Measurements from ENCODE around the gene OR5A2. TPM values are rescaled to one million over a fixed set of nuclear protein-coding genes. Genes with fewer than 3 reads are reported as not detected.

Gene OR5A2
- total RNA-seq, 1 experiment from 2014 or later: not detected

DNA sequence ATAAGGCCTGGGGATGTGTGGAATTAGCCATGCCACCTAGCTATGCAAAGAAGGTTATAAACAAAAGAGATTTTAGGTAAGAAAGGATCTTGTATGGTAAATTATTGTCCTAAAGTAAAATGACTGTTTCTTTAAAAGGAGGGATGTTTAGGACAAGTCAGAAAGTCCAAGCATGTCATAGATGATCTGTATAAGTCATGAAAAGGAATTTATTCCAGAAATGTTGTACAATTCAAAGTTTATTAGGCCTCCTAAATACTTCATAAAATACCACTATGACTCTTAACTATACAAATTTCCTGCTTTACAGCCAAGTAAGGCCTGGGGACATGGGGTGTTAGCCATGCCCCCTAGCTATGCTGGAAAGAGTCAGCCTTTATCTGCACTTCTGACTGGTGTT is 22.7 kb downstream of the OR5A2 start:
- TF ChIP-seq, protein P1, sequence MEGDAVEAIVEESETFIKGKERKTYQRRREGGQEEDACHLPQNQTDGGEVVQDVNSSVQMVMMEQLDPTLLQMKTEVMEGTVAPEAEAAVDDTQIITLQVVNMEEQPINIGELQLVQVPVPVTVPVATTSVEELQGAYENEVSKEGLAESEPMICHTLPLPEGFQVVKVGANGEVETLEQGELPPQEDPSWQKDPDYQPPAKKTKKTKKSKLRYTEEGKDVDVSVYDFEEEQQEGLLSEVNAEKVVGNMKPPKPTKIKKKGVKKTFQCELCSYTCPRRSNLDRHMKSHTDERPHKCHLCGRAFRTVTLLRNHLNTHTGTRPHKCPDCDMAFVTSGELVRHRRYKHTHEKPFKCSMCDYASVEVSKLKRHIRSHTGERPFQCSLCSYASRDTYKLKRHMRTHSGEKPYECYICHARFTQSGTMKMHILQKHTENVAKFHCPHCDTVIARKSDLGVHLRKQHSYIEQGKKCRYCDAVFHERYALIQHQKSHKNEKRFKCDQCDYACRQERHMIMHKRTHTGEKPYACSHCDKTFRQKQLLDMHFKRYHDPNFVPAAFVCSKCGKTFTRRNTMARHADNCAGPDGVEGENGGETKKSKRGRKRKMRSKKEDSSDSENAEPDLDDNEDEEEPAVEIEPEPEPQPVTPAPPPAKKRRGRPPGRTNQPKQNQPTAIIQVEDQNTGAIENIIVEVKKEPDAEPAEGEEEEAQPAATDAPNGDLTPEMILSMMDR (IDR thresholded peaks at IDR 0.05; ENCODE audit: insufficient read depth in 1 of 2, low read depth in 1 of 2, low read length in 1 of 2, severe bottlenecking in 1 of 2, unreplicated experiment in 1 of 2): no peak
- ChIA-PET POLR2A (no interaction called here), CTCF (no interaction called here)
- Mint-ChIP-seq H3K4me1 (ENCODE audit: low read depth, unreplicated experiment) (no peaks in the 10 kb centered on the region), H3K4me3 (ENCODE audit: unreplicated experiment) (no peak overlapping the region), H3K9me3 (ENCODE audit: unreplicated experiment) (peaks cover 19% of the 10 kb centered on the region), H3K27ac (ENCODE audit: unreplicated experiment) (no peak overlapping the region), H3K36me3 (ENCODE audit: insufficient read depth, unreplicated experiment) (no peaks in the 10 kb centered on the region), H3K27me3 (ENCODE audit: insufficient read depth, unreplicated experiment) (no peaks in the 10 kb centered on the region)
- Histone ChIP-seq H3K27me3 (replicated peaks; ENCODE audit: control insufficient read depth, insufficient read depth, low read length) (no peaks in the 10 kb centered on the region), H3K4me3 (ENCODE audit: low read depth, low read length) (no peak overlapping the region), H3K4me1 (no peaks in the 10 kb centered on the region), H3K36me3 (ENCODE audit: control insufficient read depth, insufficient read depth, low read length) (no peaks in the 10 kb centered on the region), H3K9me3 (peaks cover 17% of the 10 kb centered on the region)
- no TSS peak for BruUV-seq (replicated peaks)
- intact Hi-C loops (cut with micrococcal nuclease; ENCODE audit: unreplicated experiment): no loop called here
- no peak for DNase-seq

DNA sequence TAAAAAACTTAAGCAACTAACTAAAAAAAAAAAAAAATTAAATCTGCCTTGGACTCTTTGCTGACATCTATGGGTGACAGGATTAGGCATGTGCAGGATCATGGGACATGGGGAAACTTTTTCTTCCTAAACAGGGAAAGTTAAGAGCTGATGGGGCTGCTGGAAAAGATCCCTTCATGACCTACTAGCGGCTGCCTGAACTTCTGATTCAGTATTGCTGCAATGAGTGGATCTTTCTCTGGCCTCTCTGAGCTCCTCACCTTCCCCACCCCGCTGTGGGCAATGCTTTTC is 25.0 kb downstream of the OR5A2 start:
- no TSS peak for BruUV-seq (replicated peaks)
- Histone ChIP-seq H3K4me1 (no peaks in the 10 kb centered on the region), H3K27me3 (replicated peaks; ENCODE audit: control insufficient read depth, insufficient read depth, low read length) (no peaks in the 10 kb centered on the region), H3K9me3 (peaks cover 20% of the 10 kb centered on the region), H3K4me3 (ENCODE audit: low read depth, low read length) (no peak overlapping the region), H3K36me3 (ENCODE audit: control insufficient read depth, insufficient read depth, low read length) (no peaks in the 10 kb centered on the region)
- Mint-ChIP-seq H3K9me3 (ENCODE audit: unreplicated experiment) (peaks cover 19% of the 10 kb centered on the region), H3K4me1 (ENCODE audit: low read depth, unreplicated experiment) (no peaks in the 10 kb centered on the region), H3K27me3 (ENCODE audit: insufficient read depth, unreplicated experiment) (no peaks in the 10 kb centered on the region), H3K36me3 (ENCODE audit: insufficient read depth, unreplicated experiment) (no peaks in the 10 kb centered on the region), H3K27ac (ENCODE audit: unreplicated experiment) (no peak overlapping the region), H3K4me3 (ENCODE audit: unreplicated experiment) (no peak overlapping the region)
- TF ChIP-seq, protein P1 (IDR thresholded peaks at IDR 0.05; ENCODE audit: insufficient read depth in 1 of 2, low read depth in 1 of 2, low read length in 1 of 2, severe bottlenecking in 1 of 2, unreplicated experiment in 1 of 2): peak in 1 of 2 experiments; percentile 5
- intact Hi-C loops (cut with micrococcal nuclease; ENCODE audit: unreplicated experiment): no loop called here
- DNase-seq: no peak
- ChIA-PET POLR2A (no interaction called here), CTCF (no interaction called here)

GRCh38 chr11:59400461-59401261 is 25.6 kb downstream of the OR5A2 start:
- Mint-ChIP-seq H3K4me1 (ENCODE audit: low read depth, unreplicated experiment) (no peaks in the 10 kb centered on the region), H3K36me3 (ENCODE audit: insufficient read depth, unreplicated experiment) (no peaks in the 10 kb centered on the region), H3K9me3 (ENCODE audit: unreplicated experiment) (peaks cover 19% of the 10 kb centered on the region), H3K27ac (ENCODE audit: unreplicated experiment) (no peak overlapping the region), H3K27me3 (ENCODE audit: insufficient read depth, unreplicated experiment) (no peaks in the 10 kb centered on the region), H3K4me3 (ENCODE audit: unreplicated experiment) (no peak overlapping the region)
- no peak overlapping the region for H3K4me3 ChIP-seq (ENCODE audit: low read depth, low read length)
- intact Hi-C loops (cut with micrococcal nuclease; ENCODE audit: unreplicated experiment): no loop called here
- ChIA-PET CTCF (no interaction called here), POLR2A (no interaction called here)
- no TSS peak for BruUV-seq (replicated peaks)
- TF ChIP-seq, protein P1 (IDR thresholded peaks at IDR 0.05; ENCODE audit: insufficient read depth in 1 of 2, low read depth in 1 of 2, low read length in 1 of 2, severe bottlenecking in 1 of 2, unreplicated experiment in 1 of 2): no peak
- no peaks in the 10 kb centered on the region for H3K4me1 ChIP-seq
- H3K9me3 ChIP-seq: peaks cover 23% of the 10 kb centered on the region
- DNase-seq: no peak
- no peaks in the 10 kb centered on the region for H3K36me3 ChIP-seq (ENCODE audit: control insufficient read depth, insufficient read depth, low read length)
- H3K27me3 ChIP-seq (replicated peaks; ENCODE audit: control insufficient read depth, insufficient read depth, low read length): no peaks in the 10 kb centered on the region
